ENCODE data around the gene GLIS1.

The GLIS1 gene

GRCh38 chr1:53735261-53735660, 3.7 kb downstream of the GLIS1 start:
- no peak for DNase-seq

DNA sequence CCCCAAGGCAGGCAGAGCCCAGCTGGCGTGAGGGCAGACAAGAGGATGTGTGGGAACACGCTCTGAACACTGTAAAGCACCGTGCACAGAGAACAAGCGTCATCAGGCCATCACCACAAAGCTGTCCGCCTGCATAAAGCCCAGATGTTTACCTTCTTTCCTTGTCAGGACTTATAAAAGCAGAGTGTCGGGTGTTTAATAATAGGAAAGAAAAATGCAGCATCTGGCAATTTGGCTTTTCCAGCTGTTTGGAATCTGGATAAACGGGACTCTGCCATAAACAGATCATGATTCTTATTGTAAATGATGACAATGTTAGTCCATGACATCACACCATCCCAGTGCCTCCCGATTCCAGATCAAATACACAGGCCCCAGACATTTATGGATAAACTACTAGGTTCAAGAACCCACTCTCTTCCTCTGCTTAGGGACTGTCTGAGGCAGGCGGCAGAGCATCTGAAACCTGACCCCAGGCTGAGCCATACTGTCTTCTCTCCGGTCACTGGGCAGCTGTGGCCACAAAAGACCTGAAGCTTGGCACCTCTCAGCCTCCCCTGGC, 4.2 kb downstream of the GLIS1 start:
- no peak for DNase-seq

GRCh38 chr1:53733975-53734649, 4.9 kb downstream of the GLIS1 start:
- no peak for DNase-seq

- DNase-seq: no peak
Observed at GRCh38 chr1:53733447-53733931, 5.5 kb downstream of the GLIS1 start.

- DNase-seq: no peak
Observed at GRCh38 chr1:53732912-53733317, 6.0 kb downstream of the GLIS1 start.

GRCh38 chr1:53732409-53732808, 6.6 kb downstream of the GLIS1 start:
- DNase-seq: no peak

- no peak for DNase-seq
Observed at GRCh38 chr1:53731779-53732305, 7.1 kb downstream of the GLIS1 start.

DNA sequence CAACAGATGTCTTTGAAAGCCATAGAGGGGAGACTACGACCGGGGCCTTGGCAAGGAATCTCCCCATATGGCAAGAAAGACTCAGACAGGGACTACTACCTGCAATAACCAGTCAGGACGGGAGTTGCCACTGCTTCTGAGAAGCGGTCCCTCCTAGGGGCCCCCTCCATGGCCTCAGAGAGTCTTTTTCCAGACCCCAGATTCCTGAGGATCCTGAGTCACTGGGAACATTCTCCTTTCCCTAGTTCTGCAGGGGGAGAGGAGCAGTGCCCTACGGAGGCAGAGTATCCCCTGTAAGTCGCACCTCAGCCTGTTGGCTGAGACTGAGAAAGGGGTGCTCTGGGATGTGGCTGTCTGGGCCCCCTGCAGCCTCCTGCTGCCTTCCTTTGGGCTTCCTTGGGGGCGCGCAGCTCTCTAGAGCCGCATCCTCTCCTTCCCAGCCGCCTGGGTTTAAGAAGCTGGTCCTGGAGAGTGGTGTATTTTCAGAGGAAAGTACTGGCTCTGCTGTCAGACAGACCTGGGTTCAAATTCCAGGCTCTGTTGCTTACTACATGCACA, 7.8 kb downstream of the GLIS1 start:
- DNase-seq: no peak

- DNase-seq: no peak
Observed at GRCh38 chr1:53730224-53730865, 8.6 kb downstream of the GLIS1 start.

DNA sequence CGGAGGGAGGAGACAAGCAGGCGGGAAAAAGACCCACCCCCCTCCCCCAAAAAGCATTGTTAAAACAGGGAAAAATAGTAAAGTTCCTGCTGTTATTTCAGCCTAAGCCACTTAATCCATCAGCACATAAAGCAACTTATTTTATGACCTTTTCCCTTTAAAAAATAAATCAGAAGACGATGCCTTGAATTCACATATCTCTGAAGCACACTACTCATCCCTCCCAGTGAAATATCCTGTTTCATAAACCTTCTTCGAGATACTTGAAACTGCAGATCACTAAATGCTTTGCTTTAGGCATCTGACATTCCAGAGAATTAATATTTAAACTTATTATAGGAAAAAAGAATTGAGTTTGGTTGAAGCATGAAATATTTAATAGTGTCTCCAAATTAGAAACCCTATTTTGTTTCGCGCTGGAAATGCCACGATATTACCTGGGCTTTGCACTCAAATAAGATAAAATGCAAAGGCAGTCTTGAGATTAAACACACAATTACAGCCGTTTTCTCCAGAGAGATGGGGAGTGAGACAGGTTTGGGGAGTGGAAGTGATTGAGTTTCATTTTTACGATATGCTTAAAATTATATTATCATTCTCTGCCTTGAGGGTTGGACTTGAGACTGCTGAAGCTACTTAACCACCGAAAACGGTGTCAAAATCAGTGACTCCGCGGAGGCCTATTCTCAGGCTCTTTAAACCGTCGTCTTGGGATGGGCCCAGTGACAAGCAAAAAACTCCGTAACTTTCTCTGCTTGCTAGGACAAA, 9.3 kb downstream of the GLIS1 start:
- no peak for DNase-seq

DNA sequence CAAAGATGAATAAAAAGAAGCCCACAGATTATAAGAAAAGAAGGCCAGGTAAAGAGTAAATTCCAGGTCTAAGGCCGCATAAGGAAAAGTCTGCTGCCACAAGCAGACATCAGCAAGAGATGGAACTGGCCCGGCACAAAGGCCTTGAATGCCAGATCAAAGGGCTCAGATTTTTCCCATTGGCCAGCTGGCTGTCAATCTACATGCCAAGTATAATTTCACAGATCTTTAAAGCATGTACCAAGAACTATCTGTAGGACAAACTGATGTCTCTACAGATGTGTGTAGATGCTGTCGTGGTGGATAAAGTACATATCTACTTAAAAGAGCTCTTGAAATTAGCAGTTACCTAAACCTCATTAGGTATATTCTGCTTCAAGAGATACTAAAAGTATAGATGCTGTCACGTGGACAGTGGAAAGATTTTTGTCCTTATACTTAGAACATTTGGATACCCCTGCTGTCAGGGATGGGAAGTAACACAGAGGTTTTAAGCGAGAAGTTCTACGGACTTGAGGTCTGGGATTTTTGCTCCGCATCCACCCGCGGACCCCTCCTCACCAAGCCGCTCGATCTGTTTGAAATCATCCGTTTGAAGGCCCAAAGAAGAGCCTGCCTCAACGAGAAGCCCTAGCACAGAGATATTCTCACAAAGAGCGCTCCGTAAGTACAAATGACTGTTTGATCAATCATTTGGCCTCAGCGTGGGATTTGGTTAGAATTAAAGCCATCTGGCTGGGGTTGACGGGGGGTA, 10.1 kb downstream of the GLIS1 start:
- DNase-seq: no peak

DNA sequence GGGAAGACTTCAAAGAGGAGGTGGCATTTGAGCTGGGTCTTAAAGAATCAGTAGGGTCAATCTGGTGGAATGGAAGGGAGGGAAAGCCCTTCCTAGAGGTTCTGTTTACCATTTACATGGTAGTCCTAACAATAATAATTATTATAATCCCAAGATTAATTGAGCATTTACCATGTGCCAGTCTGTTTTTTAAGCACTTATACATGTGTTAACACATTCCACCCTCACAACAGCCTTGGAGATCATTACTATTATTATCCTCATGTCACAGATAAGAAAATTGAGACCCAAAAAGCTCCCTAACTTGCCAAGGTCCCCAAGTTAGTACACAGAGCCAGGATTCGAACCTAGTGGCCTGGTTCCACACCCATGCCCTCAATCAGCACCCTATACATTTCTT, 10.8 kb downstream of the GLIS1 start:
- DNase-seq: no peak

DNA sequence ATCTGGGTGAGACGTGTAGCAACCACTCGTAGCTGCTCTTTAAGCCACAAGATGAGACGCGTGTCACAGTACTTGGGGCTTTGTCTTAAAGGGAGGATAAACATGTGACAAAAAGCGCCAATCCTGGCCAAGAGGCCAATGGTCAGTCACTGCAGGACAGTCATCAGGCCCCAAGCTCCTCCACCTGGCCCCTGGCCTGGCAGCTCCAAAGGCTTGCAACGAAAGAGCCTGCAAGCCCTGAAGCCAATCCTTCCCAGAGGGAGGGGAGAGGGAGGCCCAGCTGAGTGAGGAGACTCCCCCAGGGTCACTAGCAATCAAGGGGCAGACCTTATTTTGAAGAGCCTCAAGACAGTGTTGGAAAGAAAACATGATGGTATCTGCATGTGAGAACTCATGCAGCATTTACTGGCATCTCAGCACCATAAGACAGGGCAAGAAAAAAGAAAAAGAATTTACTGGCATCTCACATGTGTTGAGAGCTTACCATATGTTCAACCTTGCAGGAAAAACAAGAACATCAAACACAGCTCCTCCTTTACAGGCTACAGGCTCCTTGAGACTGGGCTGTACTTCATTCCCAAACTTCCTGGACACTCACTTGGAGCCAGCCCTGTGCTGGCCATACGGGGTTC, 11.4 kb downstream of the GLIS1 start:
- no peak for DNase-seq

GRCh38 chr1:53726009-53726600, 12.9 kb downstream of the GLIS1 start:
- DNase-seq: no peak

- no peak for DNase-seq
Observed at GRCh38 chr1:53725238-53725689, 13.7 kb downstream of the GLIS1 start.

DNA sequence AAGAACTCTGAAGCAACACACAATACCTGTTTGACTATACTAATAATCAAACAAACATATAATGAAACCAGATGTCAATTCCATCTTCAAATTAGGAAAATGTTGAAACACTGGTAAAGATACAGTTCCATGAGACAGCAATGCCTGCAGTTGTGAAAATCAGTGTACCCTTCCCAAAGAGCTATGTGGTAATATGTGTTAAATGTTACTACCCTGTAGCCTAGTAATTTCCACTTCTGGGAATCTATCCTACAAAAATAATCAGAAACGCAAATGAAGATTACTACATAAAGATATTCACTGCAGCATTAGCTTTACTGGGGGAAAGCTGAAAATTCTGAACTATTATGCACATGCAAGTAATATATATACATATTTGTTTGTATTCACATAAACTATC, 16.9 kb downstream of the GLIS1 start:
- DNase-seq: no peak

DNA sequence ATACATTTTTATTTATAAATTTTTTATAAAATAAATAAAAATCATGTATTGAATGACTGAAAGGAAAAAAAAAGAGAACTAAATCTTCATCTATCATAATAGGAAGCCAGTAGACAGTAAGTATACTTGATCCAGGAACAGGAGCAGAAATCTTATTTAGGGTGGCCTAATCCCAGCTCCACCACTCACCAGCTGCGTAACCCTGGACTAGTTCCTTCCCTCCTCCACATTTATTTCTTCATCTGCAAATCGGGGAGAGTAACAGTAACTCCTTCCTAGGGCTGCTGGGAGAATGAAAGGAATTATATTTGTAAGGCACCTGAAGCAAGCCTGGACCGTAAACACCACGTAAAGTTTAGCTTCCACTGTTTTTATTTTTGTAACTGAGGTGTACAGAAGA, 17.9 kb downstream of the GLIS1 start:
- no peak for DNase-seq

DNA sequence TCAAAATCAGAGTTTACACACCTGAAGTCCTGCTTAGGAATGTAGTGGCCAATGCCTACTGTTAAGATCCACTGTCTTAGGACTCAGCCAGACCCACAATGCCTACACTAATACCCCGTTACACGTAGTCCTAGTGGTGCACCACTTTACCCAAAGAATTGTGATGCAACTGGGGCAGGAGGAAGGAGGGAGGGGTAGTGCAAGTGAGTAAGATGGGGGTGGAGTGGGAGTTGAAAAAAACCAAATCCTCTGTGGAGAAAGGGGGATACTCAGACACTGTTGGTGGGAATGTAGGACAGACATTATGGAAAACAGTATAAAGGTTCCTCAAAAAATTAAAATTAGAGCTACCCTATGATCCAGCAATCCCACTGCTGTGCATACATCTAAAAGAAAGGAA, 19.5 kb downstream of the GLIS1 start:
- no peak for DNase-seq

GRCh38 chr1:53718443-53718842, 20.5 kb downstream of the GLIS1 start:
- no peak for DNase-seq

GRCh38 chr1:53717025-53717804, 21.7 kb downstream of the GLIS1 start:
- no peak for DNase-seq
